Mucosa of stomach (tissue), 1 donor: Measurements from ENCODE around the gene SFRP5.

Source experiments
- H3K27me3 ChIP-seq: one replicate; pipeline ENCODE4 v1.7.0; 2013; ENCODE audit warnings: mild to moderate bottlenecking, low read length; ENCODE audit not compliant: control insufficient read depth, insufficient read depth
- H3K36me3 ChIP-seq: one replicate; pipeline ENCODE4 v1.7.0; 2013; ENCODE audit warnings: low read length; ENCODE audit not compliant: control insufficient read depth, insufficient read depth
- H3K4me1 ChIP-seq: one replicate; pipeline ENCODE4 v1.7.0; 2013; ENCODE audit warnings: mild to moderate bottlenecking, low read length; ENCODE audit not compliant: control insufficient read depth, insufficient read depth
- H3K4me3 ChIP-seq: one replicate; pipeline ENCODE4 v1.7.0; 2013; ENCODE audit warnings: low read length
- H3K9ac ChIP-seq: one replicate; pipeline ENCODE4 v1.7.0; 2013; ENCODE audit warnings: mild to moderate bottlenecking, low read length, moderate library complexity
- H3K9me3 ChIP-seq: one replicate; pipeline ENCODE4 v1.7.0; 2013; ENCODE audit warnings: mild to moderate bottlenecking, low read length, moderate library complexity; ENCODE audit not compliant: control insufficient read depth
- donor health status: Pancreatic carcinoma.

Gene SFRP5

DNA sequence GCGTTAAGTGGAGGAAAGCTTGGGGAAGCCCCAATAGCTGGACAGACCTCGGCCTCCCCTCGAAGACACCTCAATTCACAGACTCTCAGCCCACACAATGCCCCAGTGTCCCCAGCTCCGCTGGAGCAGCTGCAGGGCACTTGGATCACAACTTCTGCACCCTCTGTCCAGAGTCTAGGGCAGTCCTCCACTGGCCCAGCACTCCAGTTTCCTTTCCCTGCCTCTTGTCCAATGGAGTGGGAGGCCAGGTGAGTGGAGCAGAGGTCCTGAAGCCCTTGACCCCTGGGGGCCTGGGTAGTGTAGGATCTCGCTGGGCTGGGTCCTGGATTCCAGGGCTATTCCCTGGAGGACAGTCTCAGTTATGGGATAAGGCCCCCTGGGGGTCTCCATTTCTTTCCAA lies 11.9 kb downstream of the SFRP5 start:
- Histone ChIP-seq H3K9me3 (no peaks in the 10 kb centered on the region), H3K36me3 (peaks cover 9% of the 10 kb centered on the region), H3K27me3 (no peaks in the 10 kb centered on the region), H3K9ac (no peak overlapping the region), H3K4me1 (no peaks in the 10 kb centered on the region), H3K4me3 (no peak overlapping the region)

DNA sequence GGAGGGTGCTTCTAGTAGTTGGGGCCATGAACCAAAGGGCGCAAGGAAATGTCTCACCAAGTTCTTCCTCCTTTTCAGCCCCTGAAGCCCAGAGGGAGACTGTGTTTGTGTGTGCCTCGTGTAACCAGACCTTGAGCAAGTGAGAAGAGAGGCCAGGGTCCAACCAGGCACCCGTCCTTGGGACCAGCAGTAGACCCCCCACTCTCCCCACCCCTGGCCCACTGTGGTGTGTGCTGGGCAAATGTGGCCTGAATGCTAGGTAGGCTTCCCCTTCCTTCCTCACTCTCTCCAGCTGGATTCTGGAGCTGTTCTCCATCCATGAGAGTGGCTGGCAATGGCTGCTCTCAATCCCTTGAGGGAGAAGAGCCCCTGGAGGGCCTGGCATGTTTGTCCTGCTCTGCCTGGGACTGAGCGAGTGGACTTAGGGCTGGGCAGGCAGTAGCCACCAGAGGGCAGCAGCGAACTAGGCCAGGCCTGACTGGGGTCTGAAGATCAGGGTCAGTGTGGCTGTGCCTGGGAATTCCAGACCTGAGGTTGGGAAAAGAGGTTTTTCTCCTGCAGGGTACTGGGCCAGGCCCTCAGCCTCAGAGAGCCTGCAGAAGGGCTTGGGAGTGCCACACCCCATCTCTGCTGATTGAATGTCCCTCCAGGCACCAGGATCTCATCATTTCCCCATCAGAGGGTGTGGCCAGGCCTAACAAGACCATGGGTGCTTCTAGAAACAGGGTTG lies 12.5 kb downstream of the SFRP5 start:
- Histone ChIP-seq H3K9me3 (no peaks in the 10 kb centered on the region), H3K9ac (no peak overlapping the region), H3K4me3 (no peak overlapping the region), H3K27me3 (no peaks in the 10 kb centered on the region), H3K36me3 (peaks cover 9% of the 10 kb centered on the region), H3K4me1 (no peaks in the 10 kb centered on the region)

DNA sequence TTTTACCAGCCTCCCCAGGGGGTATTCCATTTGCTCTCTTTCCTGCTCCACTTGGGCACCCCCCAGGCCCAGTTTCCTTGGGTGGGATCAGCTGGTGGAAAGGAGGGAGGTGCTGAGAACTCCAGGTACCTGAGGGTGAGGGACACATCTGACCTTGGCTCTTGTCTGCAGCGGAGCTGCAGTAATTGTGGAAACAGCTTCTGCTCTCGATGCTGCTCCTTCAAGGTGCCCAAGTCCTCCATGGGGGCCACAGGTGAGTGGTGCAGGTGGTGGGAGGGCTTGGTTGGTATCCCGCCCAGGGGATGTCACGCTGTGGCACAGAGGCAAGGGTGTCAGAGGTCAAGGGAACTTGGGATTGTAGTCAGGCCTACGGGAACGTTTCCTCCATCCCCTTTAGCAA lies 14.3 kb downstream of the SFRP5 start:
- peaks cover 9% of the 10 kb centered on the region for H3K36me3 ChIP-seq
- no peaks in the 10 kb centered on the region for H3K4me1 ChIP-seq
- H3K27me3 ChIP-seq = no peaks in the 10 kb centered on the region
- no peak overlapping the region for H3K9ac ChIP-seq
- no peak overlapping the region for H3K4me3 ChIP-seq
- H3K9me3 ChIP-seq = no peaks in the 10 kb centered on the region

- H3K9ac ChIP-seq = no peak overlapping the region
- no peaks in the 10 kb centered on the region for H3K27me3 ChIP-seq
- peaks cover 9% of the 10 kb centered on the region for H3K36me3 ChIP-seq
- H3K4me3 ChIP-seq = no peak overlapping the region
- H3K4me1 ChIP-seq = no peaks in the 10 kb centered on the region
- H3K9me3 ChIP-seq = no peaks in the 10 kb centered on the region
Measured at GRCh38 chr10:97755718-97756117, 16.1 kb downstream of the SFRP5 start.

- Histone ChIP-seq H3K4me3 (no peak overlapping the region), H3K9me3 (no peaks in the 10 kb centered on the region), H3K4me1 (no peaks in the 10 kb centered on the region), H3K9ac (no peak overlapping the region), H3K36me3 (peaks cover 14% of the 10 kb centered on the region), H3K27me3 (no peaks in the 10 kb centered on the region)
Measured at GRCh38 chr10:97754726-97755125, 17.1 kb downstream of the SFRP5 start.

DNA sequence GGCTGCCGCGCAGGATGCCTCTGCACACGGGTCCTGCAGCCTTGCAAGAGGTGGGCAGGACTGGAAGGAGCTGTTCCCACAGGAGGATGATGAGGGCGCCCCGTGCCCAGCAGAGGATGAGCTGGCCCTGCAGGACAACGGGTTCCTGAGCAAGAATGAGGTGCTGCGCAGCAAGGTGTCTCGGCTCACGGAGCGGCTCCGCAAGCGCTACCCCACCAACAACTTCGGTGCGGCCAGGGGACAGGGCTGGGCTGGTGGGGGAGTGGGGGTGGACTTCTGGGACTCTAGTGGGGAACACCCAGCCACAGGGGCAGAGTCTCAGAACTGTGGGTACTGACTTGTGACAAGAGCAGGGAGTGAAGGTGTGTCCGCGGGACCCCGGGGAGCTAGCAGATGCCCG lies 18.8 kb downstream of the SFRP5 start:
- Histone ChIP-seq H3K9me3 (no peaks in the 10 kb centered on the region), H3K27me3 (no peaks in the 10 kb centered on the region), H3K4me3 (no peak overlapping the region), H3K9ac (no peak overlapping the region), H3K36me3 (peaks cover 23% of the 10 kb centered on the region), H3K4me1 (no peaks in the 10 kb centered on the region)

DNA sequence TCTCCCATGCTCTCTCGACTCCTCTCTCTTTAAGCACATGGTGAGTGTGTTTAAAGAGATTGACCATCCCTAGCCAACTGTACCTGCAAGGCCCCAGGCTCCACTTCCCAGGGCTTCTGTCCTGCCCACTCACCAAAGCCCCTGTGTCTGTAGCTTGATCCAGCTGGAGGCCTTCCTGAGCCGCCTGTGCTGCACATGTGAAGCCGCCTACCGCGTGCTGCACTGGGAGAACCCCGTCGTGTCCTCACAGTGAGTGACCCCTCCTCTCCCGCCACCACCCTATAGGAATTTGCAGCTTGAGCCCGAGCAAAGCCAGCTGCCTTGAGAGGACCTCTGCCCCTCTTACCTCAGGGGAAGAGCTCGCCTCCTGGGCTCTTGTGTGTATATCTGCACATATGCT lies 23.7 kb downstream of the SFRP5 start:
- Histone ChIP-seq H3K4me1 (no peaks in the 10 kb centered on the region), H3K36me3 (peaks cover 17% of the 10 kb centered on the region), H3K27me3 (no peaks in the 10 kb centered on the region), H3K4me3 (no peak overlapping the region), H3K9me3 (no peaks in the 10 kb centered on the region), H3K9ac (no peak overlapping the region)

DNA sequence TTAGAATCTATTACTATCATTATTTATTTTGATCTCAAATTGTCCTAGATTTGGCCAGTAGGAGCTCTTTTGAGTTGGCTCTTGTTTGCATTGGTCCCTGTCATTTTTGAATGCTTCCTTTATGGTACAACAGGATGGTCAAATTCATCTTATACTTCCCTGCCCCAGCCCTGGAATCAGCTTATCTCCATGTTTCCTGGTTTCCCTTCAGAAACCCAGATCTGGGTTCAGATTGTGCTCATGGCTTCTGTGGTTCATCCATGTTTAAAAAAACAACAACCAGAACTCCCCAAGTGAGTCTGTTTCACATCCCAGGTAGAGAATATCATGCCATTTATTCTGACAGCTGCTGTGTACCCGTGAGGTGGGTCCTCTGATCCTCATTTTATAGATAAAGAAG lies 24.2 kb downstream of the SFRP5 start:
- Histone ChIP-seq H3K4me3 (no peak overlapping the region), H3K9me3 (no peaks in the 10 kb centered on the region), H3K4me1 (no peaks in the 10 kb centered on the region), H3K27me3 (no peaks in the 10 kb centered on the region), H3K36me3 (peaks cover 17% of the 10 kb centered on the region), H3K9ac (no peak overlapping the region)

DNA sequence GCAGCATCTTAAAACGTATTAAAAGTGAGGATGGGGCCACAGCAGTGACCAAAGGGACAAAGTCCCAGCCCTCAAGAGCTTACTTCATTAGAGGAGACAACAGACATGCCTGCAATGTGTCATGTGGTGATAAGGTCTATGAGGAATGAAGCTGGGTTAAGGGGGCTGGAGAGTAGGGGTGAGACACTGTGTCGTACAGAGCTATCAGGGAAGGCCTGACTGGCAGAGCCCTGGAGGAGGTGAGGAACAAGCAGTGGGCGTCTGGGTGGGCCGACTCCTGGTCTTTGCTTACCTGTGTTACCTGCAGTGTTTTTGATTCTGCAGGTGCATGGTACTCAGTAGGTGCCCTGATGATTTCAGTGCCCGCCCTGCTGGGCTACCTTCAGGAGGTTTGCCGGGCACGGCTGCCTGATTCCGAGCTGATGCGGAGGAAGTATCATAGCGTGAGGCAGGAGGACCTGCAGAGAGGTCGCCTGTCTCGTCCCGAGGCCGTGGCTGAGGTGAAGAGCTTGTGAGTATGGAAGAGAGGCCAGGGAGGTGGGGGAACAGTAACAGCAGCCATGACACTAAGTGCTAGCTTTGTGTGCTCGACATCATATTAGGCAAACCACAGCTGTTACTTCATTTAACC lies 27.3 kb downstream of the SFRP5 start:
- H3K9me3 ChIP-seq = no peaks in the 10 kb centered on the region
- H3K4me1 ChIP-seq = no peaks in the 10 kb centered on the region
- no peak overlapping the region for H3K4me3 ChIP-seq
- peaks cover 13% of the 10 kb centered on the region for H3K36me3 ChIP-seq
- H3K27me3 ChIP-seq = no peaks in the 10 kb centered on the region
- no peak overlapping the region for H3K9ac ChIP-seq

GRCh38 chr10:97743169-97743943 lies 28.4 kb downstream of the SFRP5 start:
- H3K27me3 ChIP-seq = no peaks in the 10 kb centered on the region
- peaks cover 10% of the 10 kb centered on the region for H3K36me3 ChIP-seq
- H3K4me3 ChIP-seq = no peak overlapping the region
- H3K9me3 ChIP-seq = no peaks in the 10 kb centered on the region
- H3K4me1 ChIP-seq = peaks cover 2% of the 10 kb centered on the region
- no peak overlapping the region for H3K9ac ChIP-seq

DNA sequence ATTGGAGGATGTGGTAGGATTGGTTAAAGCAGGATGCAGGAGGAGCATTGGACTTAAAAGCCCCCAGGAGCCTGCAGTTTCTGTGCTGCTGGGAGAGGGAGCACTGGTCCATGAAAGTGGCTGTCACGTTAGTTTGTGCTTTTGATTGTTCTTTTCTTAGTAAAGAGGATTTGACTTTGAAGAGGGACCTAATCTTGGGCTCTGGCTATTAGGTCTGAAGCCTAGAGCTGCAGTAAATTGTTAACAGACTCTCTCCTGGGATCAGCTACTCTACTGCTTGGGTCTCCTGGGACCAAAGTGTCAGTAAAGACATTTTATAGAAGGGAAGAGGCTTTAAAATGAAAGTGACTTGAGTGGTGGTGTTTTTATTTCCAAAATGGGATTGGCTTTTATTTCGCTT lies 31.2 kb downstream of the SFRP5 start:
- peaks cover 13% of the 10 kb centered on the region for H3K4me1 ChIP-seq
- peaks cover 4% of the 10 kb centered on the region for H3K36me3 ChIP-seq
- no peak overlapping the region for H3K4me3 ChIP-seq
- no peaks in the 10 kb centered on the region for H3K9me3 ChIP-seq
- H3K9ac ChIP-seq = no peak overlapping the region
- H3K27me3 ChIP-seq = no peaks in the 10 kb centered on the region

DNA sequence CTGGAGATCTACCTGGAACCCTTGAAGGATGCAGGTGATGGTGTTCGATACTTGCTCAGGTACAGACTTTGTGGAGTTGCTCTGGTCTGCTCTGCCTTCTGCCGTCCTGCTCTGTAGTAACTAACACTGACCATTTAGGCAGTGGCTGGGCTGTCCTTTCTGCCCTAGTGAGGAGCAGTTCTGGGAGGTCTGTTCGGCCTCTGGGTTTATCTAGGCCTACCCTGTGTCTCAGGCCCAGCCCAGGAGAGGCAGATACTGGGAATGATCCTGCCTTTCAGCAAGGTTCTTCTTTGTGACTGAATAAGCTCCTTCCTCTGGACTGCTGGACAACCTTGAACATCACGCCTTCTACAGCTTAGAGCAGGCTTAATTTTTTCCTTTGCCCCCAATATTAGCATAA lies 33.2 kb downstream of the SFRP5 start:
- Histone ChIP-seq H3K36me3 (peaks cover 4% of the 10 kb centered on the region), H3K9ac (no peak overlapping the region), H3K4me1 (peaks cover 13% of the 10 kb centered on the region), H3K4me3 (no peak overlapping the region), H3K27me3 (no peaks in the 10 kb centered on the region), H3K9me3 (no peaks in the 10 kb centered on the region)
